ENCODE results near the gene COPE. TPM values are rescaled to one million over a fixed set of nuclear protein-coding genes. Genes with fewer than 3 reads are reported as not detected.

Gene COPE
- total RNA-seq, 1 experiment from 2014 or later: 408 TPM

DNA sequence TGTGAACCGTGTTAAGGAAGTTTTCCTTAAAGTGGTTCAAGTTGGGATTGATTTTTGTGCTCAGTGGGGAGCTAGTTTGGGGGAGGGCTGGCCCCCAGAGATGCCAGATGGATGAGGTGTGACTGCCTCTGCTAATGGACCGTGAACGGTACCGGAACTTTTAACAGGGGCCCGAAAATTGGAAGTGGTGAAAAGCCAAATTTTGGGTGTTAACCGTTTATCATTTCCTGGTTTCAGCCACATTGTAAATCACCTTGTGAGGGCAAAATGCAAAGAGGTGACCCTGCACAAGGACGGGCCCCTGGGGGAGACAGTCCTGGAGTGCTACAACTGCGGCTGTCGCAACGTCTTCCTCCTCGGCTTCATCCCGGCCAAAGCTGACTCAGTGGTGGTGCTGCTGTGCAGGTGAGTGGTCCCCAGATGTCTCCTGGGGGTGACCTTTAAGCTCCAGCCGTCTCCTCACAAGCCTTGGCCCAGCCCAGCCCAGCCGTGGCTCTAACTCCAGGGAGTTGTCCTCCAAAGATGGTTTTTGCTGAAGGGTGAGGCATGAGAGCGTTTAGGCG, 69.3 kb downstream of the COPE start:
- POLR2A ChIA-PET (ENCODE audit: unreplicated experiment): no interaction called here
- no peak overlapping the region for H3K27ac ChIP-seq (ENCODE audit: low read length)
- no peak for DNase-seq
- no TSS peak for BruUV-seq (replicated peaks)
- H3K36me3 ChIP-seq (ENCODE audit: low read depth, low read length): peaks cover 47% of the 10 kb centered on the region; the same call in 1 of the 2 replicates
- H3F3A ChIP-seq (ENCODE audit: low read length, unreplicated experiment): no peaks in the 10 kb centered on the region
- no peak overlapping the region for H3K9ac ChIP-seq (ENCODE audit: low read length)
- intact Hi-C loops (cut with micrococcal nuclease): no loop called here
- no peaks in the 10 kb centered on the region for H3K4me1 ChIP-seq (ENCODE audit: insufficient read depth, low read length)
- no peak for TF ChIP-seq EZH2phosphoT487 (IDR thresholded peaks at IDR 0.05; ENCODE audit: borderline replicate concordance, low read length)
- no peak for TF ChIP-seq EZH2 (IDR thresholded peaks at IDR 0.05; ENCODE audit: low read length, unreplicated experiment)
- CTCF ChIA-PET: no interaction called here
- H3K4me2 ChIP-seq (ENCODE audit: low read length): no peak overlapping the region
- H2AFZ ChIP-seq (ENCODE audit: low read length): no peak overlapping the region
- peaks cover 44% of the 10 kb centered on the region for H4K20me1 ChIP-seq (ENCODE audit: low read length)
- no peaks in the 10 kb centered on the region for H3K27me3 ChIP-seq (ENCODE audit: low read length)
- no peaks in the 10 kb centered on the region for H3K9me3 ChIP-seq (ENCODE audit: low read length)
- no peak overlapping the region for H3K4me3 ChIP-seq (ENCODE audit: low read length)
- ATAC-seq: no peak
- peaks cover 57% of the 10 kb centered on the region for H3K79me2 ChIP-seq (ENCODE audit: low read length)
- no peaks in the 10 kb centered on the region for H3K9me2 ChIP-seq (replicated peaks; ENCODE audit: low read length)

Other genes starting within 250 kb of the COPE start
- gene CRTC1, start 235.7 kb downstream of the COPE start, total RNA-seq (2014; rRNA removed): 6.7 and 8.5 TPM in 2 replicates
- gene COMP, start 128.1 kb downstream of the COPE start, total RNA-seq (2014; rRNA removed): 0.04 TPM in 1 of 2 replicates, not detected in the other
- gene UPF1, start 87.4 kb downstream of the COPE start, total RNA-seq (2014; rRNA removed): 97.1 and 155 TPM in 2 replicates
- gene CERS1, start 23.2 kb downstream of the COPE start, total RNA-seq (2014; rRNA removed): 0.95 and 3.3 TPM in 2 replicates
- 120 and 145 TPM in 2 replicates for gene DDX49, start 328 bp upstream of the COPE start, total RNA-seq (2014; rRNA removed)
- 118 and 143 TPM in 2 replicates for gene HOMER3, start 21.8 kb upstream of the COPE start, total RNA-seq (2014; rRNA removed)
- gene SUGP2, start 114.1 kb upstream of the COPE start, total RNA-seq (2014; rRNA removed): 48.9 and 56.9 TPM in 2 replicates
- 102 and 114 TPM in 2 replicates for gene ARMC6, start 114.2 kb upstream of the COPE start, total RNA-seq (2014; rRNA removed)
- gene SLC25A42, start 144.6 kb upstream of the COPE start, total RNA-seq (2014; rRNA removed): 8.0 and 8.8 TPM in 2 replicates
- gene TMEM161A, start 219.1 kb upstream of the COPE start, total RNA-seq (2014; rRNA removed): 49.9 and 90.0 TPM in 2 replicates

Measured in PC-3 (cell line).